Uterus (tissue), 4 donors: ENCODE results near the gene IGF2R. TPM values are rescaled to one million over a fixed set of nuclear protein-coding genes. Genes with fewer than 3 reads are reported as not detected.
A peak's percentile ranks its signal among the peaks of the same experiment; 100 is the strongest.

Source experiments
- DNase-seq, 2 donors: peaks; one replicate each; pipeline ENCODE4 v3.0.0-alpha.2; 2019 to 2020
- H3K27ac ChIP-seq, 2 donors: fragments of 200-600 bp; sonication (generic); 1 replicate in 1 of 2; 2 replicates in 1 of 2; pipeline ENCODE4 v1.5.1; 2016 to 2018
- H3K27me3 ChIP-seq, 2 donors: fragments of 200-600 bp; sonication (generic); one replicate each; pipeline ENCODE4 v1.5.1; 2018 to 2019; ENCODE audit warnings: control low read depth in 1 of 2
- H3K36me3 ChIP-seq, 2 donors: fragments of 200-600 bp; sonication (generic); one replicate each; pipeline ENCODE4 v1.5.1; 2019; ENCODE audit warnings: control low read depth in 1 of 2
- H3K4me1 ChIP-seq, 2 donors: fragments of 200-600 bp; sonication (generic); one replicate each; pipeline ENCODE4 v1.5.1; 2018 to 2019; ENCODE audit warnings: control low read depth in 1 of 2
- H3K4me3 ChIP-seq, 2 donors: fragments of 200-600 bp; sonication (generic); 1 replicate in 1 of 2; 2 replicates in 1 of 2; pipeline ENCODE4 v1.5.1; 2018 to 2019; ENCODE audit warnings: mild to moderate bottlenecking in 1 of 2
- H3K9me3 ChIP-seq, 2 donors: fragments of 200-600 bp; sonication (generic); one replicate each; pipeline ENCODE4 v1.5.1; 2019; ENCODE audit warnings: control low read depth in 1 of 2
- POLR2A ChIP-seq, 2 donors: fragments of 450-650 bp; IDR thresholded peaks; one replicate each; pipeline ENCODE4 v1.6.1; 2016; ENCODE audit warnings: antibody characterized with exemption in 2 of 2, mild to moderate bottlenecking in 1 of 2, moderate library complexity in 1 of 2
- intact Hi-C: fragments of 100-400 bp; cut with DNase I; formaldehyde crosslinking; loops from one replicate; pipeline ENCODE4 v1.15.1; 2023; ENCODE audit warnings: low total_unique reads
- total RNA-seq, 4 donors: library from RNA; depleted of rRNA in 3 of 4; stranded (reverse); fragments of >200 nt in 3 of 4; gene quantifications; one replicate each; pipeline versions ENCODE4 v1.1.0 to v1.2.4, GENCODE V29; 2014 to 2023
- TF ChIP-seq, protein P1 (sequence below), 4 experiments: fragments of 200-600 bp in 2 of 4; fragments of 450-650 bp in 2 of 4; sonication (generic) in 2 of 4; IDR thresholded peaks; one replicate each; pipeline ENCODE4 v1.5.1; 2016 to 2019; ENCODE audit warnings: antibody characterized with exemption in 4 of 4, mild to moderate bottlenecking in 2 of 4, moderate library complexity in 1 of 4
- donor health status: DM: yes; HTN: yes; CAD: no.

IGF2R gene
- total RNA-seq, 4 donors from 2014 or later, result 36.5 to 91.7 (median 61.7) TPM

- H3K4me1 ChIP-seq, result no peaks in the 10 kb centered on the region
- H3K27ac ChIP-seq, result no peak overlapping the region
- H3K9me3 ChIP-seq, result no peaks in the 10 kb centered on the region
- DNase-seq, result no peak
- no peak overlapping the region for H3K4me3 ChIP-seq
- H3K27me3 ChIP-seq, result no peaks in the 10 kb centered on the region
- intact Hi-C loops, result no loop called here
- no peaks in the 10 kb centered on the region for H3K36me3 ChIP-seq
- no peak for TF ChIP-seq POLR2A (IDR thresholded peaks at IDR 0.05)
- TF ChIP-seq, protein P1, sequence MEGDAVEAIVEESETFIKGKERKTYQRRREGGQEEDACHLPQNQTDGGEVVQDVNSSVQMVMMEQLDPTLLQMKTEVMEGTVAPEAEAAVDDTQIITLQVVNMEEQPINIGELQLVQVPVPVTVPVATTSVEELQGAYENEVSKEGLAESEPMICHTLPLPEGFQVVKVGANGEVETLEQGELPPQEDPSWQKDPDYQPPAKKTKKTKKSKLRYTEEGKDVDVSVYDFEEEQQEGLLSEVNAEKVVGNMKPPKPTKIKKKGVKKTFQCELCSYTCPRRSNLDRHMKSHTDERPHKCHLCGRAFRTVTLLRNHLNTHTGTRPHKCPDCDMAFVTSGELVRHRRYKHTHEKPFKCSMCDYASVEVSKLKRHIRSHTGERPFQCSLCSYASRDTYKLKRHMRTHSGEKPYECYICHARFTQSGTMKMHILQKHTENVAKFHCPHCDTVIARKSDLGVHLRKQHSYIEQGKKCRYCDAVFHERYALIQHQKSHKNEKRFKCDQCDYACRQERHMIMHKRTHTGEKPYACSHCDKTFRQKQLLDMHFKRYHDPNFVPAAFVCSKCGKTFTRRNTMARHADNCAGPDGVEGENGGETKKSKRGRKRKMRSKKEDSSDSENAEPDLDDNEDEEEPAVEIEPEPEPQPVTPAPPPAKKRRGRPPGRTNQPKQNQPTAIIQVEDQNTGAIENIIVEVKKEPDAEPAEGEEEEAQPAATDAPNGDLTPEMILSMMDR (IDR thresholded peaks at IDR 0.05), result no peak
These were observed 162.0 kb downstream of the IGF2R start for GRCh38 chr6:160130729-160131484.

DNA sequence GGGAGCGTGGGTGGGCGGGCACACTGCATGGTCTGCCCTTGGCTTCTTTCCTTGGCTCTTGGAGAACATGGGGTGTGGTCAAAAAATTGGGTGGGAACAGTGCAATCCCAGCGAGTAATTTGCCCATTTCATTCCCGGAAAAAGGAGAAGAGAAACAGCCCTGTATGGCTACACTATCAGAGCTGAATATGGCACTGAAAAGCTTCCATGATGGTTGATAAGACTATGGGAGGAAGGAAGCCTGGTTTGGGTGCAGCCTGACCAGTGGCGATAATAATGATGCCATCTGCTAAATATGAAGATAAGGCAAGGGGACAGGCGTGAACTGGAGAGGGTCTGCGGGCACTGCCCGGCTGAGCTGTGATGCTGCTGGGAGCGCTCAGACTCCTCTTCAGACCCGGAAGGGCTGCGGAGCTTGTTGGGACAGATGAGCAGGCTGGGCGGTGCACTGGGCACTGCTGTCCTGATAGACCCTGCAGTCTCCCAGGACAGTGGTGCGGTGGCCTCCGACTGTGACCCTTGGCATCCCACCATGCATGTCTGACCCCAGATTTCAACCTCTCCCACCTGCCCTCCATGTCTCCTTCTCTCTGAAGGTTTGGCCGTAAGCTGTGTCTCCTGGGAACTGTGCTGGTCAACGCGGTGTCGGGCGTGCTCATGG is 162.9 kb downstream of the IGF2R start:
- TF ChIP-seq POLR2A (IDR thresholded peaks at IDR 0.05), result no peak
- TF ChIP-seq, protein P1 (IDR thresholded peaks at IDR 0.05), result no peak
- H3K4me1 ChIP-seq, result no peaks in the 10 kb centered on the region
- no peaks in the 10 kb centered on the region for H3K27me3 ChIP-seq
- intact Hi-C loops, result no loop called here
- no peak overlapping the region for H3K27ac ChIP-seq
- H3K4me3 ChIP-seq, result no peak overlapping the region
- DNase-seq, result no peak
- no peaks in the 10 kb centered on the region for H3K9me3 ChIP-seq
- H3K36me3 ChIP-seq, result no peaks in the 10 kb centered on the region

- Histone ChIP-seq H3K4me3 (no peak overlapping the region), H3K27ac (peak overlapping the region in 1 of 2 donors; percentile 40), H3K9me3 (no peaks in the 10 kb centered on the region), H3K36me3 (no peaks in the 10 kb centered on the region), H3K4me1 (no peaks in the 10 kb centered on the region), H3K27me3 (no peaks in the 10 kb centered on the region)
- no peak for DNase-seq
- intact Hi-C loops, result no loop called here
- no peak for TF ChIP-seq POLR2A (IDR thresholded peaks at IDR 0.05)
- TF ChIP-seq, protein P1 (IDR thresholded peaks at IDR 0.05), result no peak
These were observed 163.4 kb downstream of the IGF2R start for GRCh38 chr6:160132297-160132637.

GRCh38 chr6:160132776-160133338 is 164.0 kb downstream of the IGF2R start:
- no peaks in the 10 kb centered on the region for H3K9me3 ChIP-seq
- intact Hi-C loops, result no loop called here
- no peaks in the 10 kb centered on the region for H3K36me3 ChIP-seq
- TF ChIP-seq, protein P1 (IDR thresholded peaks at IDR 0.05), result no peak
- no peak for TF ChIP-seq POLR2A (IDR thresholded peaks at IDR 0.05)
- H3K4me1 ChIP-seq, result no peaks in the 10 kb centered on the region
- H3K27me3 ChIP-seq, result no peaks in the 10 kb centered on the region
- no peak overlapping the region for H3K4me3 ChIP-seq
- DNase-seq, result no peak
- peak overlapping the region in 1 of 2 donors; percentile 40 for H3K27ac ChIP-seq
